Anterior cingulate cortex (tissue), 58 donors: ENCODE measurements around the gene MED13.
"Not testable (repeated sequence)": the region's sequence is repeated elsewhere in the genome, so short reads cannot be mapped to it uniquely, and the experiment has no call there.

Source experiments
- DNase-seq, 58 donors: peaks; one replicate each; lab custom pipeline; 2025; lab: John Stamatoyannopoulos, UW

Gene MED13

DNA sequence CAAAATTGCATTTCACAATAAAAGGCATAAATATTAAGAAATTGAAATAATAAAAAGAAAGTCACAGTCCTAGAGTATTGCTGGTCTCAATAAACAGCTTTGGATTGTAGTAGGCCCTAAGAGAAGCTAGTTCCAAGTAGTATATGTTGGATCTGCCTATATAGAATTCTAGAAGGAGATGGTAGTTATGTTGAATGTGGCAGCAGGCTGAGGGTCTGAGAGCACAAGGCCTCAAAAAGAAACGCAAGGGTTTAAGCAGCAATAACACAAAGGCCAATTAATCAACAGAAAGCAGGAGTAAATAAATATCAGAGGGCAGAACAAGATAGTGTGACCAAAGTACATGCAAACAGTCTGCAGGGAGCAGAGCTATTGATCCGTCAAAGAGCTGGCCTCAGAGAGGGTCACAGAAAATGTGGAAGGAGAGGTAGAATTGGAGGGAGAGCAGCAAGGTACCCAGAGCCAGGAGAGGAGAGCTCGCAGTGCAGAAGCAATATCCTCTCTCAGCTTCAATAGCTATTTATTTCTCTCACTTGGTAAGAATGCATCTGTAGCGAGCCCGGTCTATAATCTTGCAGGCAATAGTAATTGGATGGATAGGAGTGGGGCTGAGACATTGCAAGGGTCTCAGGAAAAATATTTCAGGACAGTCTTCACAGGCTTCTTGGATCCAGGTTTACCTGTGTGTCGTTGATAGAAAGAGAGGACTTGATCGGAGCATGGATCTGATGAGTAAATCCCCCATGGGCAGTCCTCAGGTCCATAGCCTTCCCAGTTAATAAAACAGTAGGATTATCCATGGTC, 25.1 kb upstream of the MED13 start:
- no peak for DNase-seq

DNA sequence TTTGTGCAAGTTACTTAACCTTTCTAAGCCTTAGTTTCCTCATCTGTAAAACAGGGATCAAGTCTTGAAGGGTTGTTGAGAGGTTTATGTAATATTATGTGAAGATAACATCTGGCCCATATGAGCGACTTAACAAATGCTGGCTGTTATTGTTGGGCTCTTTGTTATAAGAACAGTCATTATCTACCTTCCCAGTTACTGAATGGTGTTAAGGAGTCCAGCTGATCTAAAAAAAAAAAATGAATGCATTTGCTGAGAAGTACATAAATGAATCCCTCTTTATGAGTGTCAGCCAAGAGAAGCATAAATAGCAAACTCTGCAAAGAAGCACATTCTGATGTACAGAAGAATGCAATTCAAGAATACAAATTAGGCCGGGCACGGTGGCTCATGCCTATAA, 24.3 kb upstream of the MED13 start:
- DNase-seq, result no peak

DNA sequence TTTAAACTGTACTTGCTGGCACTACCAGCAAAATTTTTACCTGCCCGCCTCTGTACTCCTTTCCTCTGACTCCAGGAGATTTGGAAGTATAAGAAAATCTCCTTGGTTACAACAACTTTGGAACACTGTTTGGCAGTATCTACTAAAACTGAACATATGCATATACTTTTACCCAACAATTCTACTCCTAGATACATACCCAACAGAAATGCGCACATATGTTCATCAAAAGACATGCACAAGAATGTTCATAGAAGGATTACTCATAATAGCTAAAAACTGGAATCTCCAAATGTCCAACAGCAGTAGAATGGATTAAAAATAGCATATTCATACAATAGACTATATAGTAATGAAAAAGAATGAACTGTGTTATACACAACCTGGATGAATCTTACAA, 21.7 kb upstream of the MED13 start:
- peak in 1 of 58 donors; percentile 11 for DNase-seq

DNA sequence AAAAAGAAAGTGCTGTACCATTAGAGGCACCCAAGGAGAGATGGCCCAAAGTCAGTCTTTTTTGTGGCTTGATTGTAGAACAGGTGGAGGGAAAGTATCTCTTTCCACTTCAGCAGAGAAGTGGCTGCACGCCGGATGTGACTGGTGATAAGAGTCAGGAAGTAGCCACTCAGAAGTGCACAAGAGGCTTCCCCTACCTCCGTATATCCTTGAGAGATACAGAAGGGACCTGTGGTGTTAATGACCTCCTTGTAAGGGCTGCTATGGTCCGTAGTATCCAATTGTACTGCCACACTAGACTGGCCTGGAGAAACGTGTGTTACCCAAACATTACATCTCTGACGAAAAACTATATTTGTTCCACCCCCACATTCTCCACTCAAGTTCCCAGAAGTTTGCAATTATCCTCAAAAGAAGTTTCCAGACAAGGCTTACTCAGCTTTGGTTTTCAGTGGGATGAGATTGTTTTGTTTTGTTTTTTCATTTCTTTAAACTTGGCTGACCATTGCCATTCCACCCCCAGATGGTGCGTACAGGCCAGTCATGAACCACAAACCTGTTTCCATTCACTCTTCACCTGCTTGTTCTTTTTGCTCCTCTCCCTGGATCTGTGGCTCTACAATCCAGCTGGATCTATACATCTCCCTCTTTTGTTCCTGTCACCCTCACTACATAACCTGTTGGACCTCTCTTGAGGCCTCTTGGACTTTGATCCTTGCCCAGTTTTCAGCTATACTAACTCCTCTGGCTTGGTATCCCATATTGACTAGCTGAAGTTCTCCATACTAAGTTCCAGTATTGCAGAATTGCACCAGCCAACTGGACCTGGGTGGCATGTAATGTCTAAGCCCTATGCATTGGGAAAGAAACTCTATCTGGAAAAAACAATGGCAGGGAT, 20.7 kb upstream of the MED13 start:
- DNase-seq, result no peak

DNA sequence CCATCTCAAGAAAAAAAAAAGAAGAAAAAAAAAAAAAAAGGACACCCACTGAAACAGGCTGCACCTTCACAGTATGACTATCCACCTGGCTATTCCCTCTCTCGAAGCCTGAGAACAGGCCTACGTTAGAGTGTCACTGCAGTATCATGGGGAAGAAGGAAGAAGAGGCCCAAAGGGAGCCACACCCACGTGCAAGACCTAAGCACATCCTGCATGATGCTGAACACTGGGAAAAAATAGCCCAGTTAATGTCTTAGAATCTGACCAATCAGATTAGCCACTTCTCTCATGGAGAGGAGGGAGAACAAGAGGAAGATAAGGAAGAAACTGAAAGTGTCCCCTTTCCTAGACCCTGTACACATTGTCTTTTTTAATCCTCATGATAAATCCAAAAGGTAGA, 19.5 kb upstream of the MED13 start:
- no peak for DNase-seq

DNA sequence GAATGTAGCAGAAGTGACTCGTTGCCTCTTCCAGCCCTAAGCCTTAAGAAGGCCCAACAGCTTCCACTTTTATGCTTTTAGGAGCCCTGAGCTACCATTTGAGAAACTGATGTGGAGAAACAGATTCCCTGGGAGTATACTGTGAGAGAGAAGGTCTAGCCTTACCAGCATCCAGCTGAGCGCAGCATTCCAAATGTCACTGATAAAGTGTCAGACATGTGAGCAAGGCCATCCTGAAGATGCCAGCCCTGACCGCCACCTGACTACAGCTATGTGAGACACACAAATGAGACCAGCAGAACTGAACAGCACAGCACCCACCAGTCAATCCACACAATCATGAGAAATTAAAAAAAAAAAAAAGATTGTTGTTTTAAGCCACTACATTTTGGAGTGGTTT, 18.6 kb upstream of the MED13 start:
- no peak for DNase-seq

DNA sequence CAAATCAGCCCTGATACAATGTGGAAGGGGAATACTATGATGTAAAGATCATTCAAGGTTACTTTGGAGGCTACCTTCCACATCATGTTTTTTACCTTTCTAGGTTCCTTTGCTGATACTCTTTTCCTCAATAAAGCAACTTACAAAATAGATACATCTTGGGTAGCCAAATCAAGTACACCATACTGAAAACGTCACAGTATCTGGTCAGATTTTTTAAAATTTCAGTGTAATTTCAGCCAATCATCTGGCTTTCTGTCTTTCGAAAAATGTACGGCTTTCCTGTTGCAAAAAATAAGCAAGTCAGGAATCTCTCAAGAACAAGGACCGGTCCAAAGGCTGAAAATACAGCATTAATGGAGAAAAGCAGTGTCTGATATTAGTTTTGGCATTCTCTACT, 15.6 kb upstream of the MED13 start:
- no peak for DNase-seq

DNA sequence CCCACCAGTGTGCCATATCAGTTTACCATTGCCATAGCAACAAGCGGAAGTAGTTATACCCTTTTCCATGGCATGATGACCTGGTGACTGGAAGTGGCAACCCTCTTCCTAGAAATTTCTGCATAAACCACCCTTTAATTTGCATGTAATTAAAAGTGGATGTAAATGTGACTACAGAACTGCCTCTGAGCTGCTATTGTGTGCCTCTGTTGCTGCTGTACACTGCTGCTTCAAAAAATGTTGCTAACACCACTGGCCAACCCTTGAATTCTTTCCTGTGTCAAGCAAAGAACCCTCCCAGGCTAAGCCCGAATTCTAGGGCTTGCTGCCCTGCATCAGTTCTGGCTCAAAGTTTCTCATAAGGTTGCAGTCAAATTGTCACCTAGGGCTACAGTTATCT, 12.9 kb upstream of the MED13 start:
- DNase-seq, result no peak

DNA sequence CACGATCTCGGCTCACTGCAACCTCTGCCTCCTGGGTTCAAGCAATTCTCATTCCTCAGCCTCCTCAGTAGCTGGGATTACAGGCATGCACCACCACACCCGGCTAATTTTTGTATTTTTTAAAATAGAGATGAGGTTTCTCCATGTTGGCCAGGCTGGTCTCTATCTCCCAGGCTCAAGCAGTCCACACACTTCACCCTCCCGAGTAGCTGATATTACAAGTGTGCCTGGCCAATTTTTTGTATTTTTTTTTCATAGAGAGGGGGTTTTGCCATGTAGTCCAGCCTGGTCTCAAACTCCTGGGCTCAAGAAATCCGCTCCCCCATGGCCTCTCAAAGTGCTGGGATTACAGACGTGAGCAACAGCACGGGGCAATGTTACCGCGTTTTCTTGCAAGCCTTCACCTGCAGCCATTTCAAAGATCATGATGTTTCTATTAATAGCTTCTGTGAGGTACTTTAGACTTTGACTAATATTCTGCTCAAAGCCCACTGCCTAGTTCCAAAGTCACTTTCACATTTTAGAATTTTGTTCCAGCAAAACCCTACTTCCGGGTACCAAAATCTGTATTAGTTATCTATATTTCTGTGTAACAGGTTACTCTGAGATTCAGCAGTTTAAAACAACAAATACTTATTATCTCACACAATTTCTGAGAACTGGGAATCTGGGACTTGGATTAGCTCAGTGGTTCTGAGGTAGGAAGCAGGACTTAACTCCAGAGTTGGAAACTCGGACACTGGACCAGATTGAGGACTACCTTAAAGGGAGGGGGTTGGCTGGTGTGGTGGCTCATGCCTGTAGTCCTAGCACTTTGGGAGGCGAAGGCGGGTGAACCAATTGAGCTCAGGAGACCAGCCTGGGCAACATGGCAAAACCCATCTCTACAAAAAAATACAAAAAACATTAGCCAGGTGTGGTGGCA, 12.0 kb upstream of the MED13 start:
- DNase-seq, result no peak

DNA sequence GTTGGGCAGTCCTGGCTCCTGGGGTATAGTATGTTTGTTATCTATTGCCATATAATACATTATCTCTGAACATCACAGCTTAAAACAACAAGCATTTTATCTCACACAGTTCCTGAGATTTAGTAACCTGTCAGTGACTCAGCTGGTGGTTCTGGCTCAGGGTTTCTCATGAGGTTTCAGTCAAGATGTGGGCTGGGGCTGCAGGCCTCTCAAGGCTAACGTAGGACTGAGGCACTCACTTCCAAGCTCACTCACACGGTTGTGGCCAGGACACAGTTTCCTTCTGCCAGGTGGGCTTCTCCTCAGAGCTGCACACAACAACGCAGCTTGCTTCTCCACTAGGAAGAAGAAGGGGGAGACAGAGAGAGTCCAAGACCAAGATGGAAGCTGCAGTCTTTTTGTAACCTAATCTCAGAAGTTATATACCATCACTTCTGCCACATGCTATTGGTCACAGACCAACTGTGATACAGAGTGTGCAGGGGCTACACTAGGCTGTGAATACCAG, 10.3 kb upstream of the MED13 start:
- DNase-seq, result no peak

DNA sequence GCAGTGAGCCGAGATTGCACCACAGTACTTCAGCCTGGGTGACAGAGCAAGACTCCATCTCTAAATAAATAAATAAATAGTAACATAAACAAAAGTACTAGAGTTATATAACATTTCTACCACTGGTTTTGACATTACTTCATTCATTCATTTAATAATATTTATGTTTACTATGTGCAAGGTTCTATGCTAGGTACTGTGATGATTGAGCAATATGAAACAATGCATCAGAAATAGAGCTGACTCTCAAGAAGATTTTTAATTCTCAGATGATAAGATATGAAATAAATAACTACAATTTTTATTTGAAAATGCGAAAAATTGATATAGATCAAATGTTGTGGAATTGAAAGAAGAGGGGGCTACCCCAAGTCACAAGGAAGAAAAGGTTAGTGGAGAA, 8.9 kb upstream of the MED13 start:
- DNase-seq, result no peak

DNA sequence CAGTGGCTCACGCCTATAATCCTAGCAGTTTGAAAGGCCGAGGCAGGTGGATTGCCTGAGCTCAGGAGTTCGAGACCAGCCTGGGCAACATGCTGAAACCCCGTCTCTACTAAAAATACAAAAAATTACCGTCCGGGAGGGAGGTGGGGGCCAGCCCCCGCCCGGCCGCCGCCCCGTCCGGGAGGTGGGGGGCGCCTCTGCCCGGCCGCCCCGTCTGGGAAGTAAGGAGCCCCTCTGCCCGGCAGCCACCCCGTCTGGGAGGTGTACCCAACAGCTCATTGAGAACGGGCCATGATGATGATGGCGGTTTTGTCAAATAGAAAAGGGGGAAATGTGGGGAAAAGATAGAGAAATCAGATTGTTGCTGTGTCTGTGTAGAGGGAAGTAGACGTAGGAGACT, 7.8 kb upstream of the MED13 start:
- DNase-seq, result not testable (repeated sequence)

DNA sequence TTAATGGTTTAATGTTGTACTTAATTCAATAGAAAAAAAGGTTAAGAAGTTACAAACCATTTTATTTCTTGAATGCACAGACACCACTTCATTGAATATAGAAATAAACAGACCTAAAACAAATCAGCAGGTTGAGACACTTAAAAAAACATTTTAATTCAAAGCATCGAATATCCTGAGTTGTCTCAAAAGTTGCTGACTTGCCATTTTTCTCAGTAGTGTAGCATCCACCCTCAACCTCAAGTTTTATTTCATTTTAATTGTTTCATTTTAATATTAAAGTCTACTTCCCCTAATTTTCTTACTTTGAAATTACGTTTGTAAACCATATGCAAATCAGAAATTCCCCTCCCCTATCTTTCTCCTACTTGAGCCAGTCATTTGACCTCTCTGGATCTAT, 5.8 kb upstream of the MED13 start:
- no peak for DNase-seq

DNA sequence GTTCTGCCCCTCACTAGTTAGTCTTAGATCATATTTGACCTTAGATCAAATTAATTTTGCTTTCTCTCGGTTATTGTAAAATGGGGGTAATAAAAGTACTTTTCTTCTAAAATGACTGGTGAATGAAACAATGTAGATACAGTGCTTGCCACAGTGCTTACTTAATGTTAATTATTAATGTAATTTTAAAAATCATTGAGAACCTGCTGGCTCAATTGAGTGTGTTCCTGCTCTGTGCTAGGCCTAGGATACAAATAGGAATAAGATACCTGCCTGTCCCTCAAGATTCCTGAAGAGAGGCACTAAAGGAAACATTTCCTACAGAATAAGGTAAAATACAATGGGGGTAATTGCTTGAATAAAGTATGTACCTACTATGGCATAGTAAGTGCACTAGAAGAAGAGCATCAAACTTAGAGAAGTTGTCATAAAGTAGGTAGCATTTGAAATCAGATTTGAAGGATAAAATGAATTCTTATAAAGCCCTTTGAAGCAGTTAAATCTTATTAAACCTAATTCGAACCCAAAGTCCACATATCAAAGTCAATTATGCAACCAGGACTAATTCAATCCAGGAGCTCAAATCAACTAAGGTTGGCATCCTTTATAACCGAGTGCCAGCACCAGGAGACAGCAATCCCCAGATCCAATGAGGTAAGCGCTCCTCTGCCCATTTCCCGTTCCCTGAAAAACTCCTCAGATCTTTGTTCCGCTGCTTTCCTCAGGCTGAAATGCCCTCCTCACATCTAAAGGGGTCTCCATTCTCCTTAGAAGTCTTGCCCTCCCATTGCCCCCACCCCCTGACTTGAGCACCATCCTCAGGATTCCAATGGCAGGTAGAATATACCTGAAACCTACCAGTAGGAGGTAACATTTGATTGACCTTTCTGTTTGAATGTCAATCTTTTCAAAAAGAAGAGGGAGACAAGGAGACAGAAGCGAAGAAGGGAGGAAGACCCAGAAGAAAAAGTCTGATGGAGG, 2.4 kb upstream of the MED13 start:
- DNase-seq, result no peak

DNA sequence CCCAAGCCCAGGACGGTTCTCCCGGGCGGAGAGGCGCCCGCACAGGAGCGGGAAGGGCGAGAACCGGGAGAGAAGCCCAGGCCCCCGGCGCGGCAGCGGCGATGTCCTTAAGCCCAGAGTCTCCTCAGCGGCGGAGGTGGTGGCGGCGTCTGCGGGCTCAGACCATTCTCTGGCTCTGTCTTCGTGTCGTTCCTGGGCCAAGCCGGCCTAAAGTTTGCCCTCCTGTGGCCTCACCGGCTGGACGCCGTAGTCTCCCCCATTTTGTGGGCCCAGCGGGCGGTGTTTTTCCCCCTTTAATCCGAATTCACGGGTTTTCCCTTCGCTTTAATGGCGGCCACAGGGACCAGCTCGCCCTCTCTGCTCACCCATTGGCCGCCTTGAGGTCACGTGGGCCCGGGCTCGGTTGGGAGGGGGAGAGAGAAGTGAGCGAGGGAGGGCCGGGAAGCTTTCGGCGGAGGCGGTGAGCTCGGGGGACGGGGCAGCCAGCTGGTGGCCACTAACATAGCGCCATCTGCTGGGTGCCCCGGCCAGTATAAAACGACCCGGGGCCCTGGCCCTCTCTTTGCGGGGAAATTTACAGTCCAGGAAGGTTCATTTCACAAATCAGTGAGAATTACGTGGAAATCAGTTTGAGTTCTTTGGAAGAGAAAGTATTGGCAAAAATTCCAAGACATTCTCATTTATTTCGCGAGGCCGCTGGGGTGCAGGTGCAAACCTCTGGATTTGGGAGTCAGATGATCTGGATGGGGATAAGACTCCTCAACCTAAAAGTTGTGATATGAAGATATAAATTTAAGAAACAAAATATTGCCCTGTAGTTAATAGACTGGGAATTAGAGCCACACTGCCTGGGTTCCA, 762 bp upstream of the MED13 start:
- DNase-seq, result peak; percentile 74 to 99 (median 96)

DNA sequence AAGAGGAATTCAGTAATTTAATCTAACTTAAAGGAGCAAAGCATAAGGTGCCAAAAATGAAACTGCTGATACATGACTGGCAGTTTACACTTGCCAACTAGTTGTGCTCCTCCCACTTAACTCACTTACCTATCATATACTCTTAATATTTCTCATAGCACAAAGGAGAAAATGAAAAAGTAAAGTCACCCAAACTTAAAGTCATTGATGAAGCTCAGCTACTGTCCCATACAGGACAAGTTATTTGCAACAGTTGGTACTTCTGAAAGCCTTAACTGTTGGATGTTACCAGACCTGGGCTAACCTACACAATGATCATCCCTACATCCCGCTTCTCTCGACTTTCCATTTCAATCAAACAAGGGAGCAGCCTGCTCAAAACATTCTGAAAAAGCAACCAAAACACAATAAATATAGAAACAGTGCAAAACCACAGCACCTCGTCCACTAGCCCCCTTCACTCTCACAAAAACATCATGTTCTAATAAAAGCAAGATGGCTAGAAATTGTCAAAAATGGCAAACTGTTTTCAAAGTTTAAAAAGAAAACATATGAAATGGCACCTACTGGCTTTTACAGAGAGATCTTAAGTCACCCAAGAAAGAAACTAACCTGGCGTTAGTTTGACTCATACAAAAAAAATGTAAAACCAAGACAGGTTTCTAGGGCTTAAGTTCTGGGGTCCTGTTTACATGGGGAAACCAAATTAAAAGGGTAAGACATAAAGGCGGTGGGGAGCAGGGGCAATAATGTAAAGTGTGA, 868 bp downstream of the MED13 start:
- DNase-seq, result no peak

DNA sequence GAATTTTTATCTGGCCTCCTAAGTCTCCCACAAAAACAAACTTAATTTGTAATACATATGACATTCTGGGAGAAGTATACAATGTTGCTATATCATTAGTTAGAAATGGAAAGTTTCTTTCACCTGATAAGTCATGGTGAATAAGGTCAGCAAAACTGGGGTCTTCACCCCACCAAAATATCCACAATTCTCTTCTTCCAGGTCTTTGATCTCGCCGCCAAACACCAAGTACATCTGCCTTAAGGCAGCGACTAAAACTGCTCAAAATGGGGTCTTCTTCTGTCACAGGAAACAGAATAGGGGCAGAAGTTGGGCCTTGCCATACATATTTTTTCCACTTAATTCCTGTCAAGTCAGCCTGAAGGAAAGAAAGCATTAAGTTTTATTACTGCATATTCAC, 2.1 kb downstream of the MED13 start:
- DNase-seq, result no peak

DNA sequence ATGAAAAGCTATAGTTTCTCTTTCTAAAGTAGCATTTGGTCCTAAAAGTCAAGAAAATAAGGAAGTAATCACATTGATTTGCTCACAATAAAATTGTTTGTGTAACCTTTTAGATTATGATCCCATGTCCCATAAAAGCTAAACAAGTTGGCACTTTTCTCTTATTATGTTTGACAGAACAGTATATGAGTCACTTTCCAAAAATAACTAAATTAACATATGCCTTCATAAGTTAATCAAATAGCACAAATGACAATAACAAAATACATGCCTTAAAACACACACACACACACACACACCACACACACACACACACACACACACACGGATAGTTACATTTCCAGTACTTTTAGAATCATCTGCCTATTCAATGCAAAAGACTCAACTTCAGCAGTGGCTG, 2.8 kb downstream of the MED13 start:
- no peak for DNase-seq
